ENCODE measurements around the gene CNNM4. TPM values are rescaled to one million over a fixed set of nuclear protein-coding genes. Genes with fewer than 3 reads are reported as not detected.

CNNM4 gene
- total RNA-seq, 1 donor = 5.6 TPM

DNA sequence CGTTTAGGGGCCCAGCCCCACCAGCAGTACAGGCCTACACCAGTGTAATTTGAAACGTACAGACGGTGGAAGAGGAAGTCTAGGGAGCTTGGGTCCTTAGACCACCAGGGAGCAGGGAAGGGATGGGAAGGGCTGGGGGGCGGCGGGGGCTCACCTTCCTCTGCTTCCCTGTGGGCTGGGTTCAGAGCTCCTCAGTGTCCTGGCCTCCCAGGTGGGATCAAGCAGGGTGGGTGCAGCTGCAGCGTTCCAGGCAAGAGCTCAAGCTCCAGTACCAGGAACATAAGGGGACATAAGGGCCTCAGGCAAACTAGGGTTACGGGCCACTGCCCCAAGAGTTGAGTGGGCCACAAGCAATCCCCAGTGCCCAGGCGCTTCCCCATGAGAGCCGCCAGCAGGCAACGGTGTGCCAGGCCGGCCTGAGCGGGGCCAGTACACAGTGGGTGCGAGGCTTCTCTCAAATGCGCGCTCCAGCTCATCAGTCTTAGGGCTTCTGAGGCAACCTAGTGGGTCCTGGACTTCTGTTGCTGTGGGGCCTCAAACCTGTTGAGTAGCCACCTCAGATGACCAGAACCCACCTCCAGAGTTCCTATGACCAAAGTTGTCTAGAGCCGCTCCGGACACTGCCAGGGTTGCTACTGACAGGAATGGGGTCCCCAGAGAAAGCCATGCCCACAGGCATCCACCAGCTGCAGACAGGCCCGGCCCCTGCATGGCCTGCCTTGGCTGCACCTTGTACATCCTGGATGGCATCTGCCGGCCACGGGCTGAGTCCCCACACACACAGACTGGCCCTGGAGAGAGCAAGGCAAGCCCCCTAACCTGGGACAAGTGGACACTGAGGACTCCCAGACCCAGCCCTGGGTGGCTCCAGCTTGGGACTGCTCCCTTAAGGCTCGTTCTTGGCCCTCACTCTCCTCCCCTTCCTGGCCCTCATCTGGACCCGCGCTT lies 77.9 kb downstream of the CNNM4 start:
- DNase-seq (ENCODE audit: low read depth) = no peak
- TF ChIP-seq, protein P1, sequence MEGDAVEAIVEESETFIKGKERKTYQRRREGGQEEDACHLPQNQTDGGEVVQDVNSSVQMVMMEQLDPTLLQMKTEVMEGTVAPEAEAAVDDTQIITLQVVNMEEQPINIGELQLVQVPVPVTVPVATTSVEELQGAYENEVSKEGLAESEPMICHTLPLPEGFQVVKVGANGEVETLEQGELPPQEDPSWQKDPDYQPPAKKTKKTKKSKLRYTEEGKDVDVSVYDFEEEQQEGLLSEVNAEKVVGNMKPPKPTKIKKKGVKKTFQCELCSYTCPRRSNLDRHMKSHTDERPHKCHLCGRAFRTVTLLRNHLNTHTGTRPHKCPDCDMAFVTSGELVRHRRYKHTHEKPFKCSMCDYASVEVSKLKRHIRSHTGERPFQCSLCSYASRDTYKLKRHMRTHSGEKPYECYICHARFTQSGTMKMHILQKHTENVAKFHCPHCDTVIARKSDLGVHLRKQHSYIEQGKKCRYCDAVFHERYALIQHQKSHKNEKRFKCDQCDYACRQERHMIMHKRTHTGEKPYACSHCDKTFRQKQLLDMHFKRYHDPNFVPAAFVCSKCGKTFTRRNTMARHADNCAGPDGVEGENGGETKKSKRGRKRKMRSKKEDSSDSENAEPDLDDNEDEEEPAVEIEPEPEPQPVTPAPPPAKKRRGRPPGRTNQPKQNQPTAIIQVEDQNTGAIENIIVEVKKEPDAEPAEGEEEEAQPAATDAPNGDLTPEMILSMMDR (IDR thresholded peaks at IDR 0.05; ENCODE audit: insufficient read depth, low read depth, low read length) = no peak
- no peak overlapping the region for H3K4me3 ChIP-seq (ENCODE audit: low read depth, low read length)

DNA sequence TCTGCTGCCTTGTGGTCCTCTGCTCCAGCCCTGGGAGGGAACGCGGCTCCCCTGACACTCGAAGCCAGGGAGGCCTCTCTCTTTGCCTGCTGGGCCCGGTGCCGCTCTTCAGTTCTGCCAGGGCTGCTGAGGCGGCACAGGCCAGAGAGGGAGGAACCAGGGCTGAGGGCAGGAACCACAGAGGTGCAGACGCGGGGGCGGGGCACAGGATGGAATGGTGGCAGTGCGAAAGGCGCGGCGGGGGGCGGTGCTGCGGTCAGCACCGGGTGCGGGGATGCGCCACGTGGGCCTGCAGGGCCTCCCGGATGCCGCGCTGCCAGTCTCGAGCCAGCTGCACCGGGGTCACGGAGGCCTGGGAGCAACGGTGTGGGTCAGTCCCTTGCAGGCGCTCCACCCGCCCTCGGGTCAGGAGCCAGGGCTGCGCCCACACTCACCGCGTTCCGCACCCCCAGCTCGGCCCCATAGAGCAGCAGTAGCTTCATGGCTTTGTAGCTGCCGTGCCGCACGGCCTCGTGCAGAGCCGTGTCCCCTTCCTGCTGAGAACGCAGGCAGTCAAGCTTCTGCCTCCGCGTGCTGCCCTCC lies 78.7 kb downstream of the CNNM4 start:
- H3K4me3 ChIP-seq (ENCODE audit: low read depth, low read length) = no peak overlapping the region
- TF ChIP-seq, protein P1 (IDR thresholded peaks at IDR 0.05; ENCODE audit: insufficient read depth, low read depth, low read length) = no peak
- DNase-seq (ENCODE audit: low read depth) = no peak

DNA sequence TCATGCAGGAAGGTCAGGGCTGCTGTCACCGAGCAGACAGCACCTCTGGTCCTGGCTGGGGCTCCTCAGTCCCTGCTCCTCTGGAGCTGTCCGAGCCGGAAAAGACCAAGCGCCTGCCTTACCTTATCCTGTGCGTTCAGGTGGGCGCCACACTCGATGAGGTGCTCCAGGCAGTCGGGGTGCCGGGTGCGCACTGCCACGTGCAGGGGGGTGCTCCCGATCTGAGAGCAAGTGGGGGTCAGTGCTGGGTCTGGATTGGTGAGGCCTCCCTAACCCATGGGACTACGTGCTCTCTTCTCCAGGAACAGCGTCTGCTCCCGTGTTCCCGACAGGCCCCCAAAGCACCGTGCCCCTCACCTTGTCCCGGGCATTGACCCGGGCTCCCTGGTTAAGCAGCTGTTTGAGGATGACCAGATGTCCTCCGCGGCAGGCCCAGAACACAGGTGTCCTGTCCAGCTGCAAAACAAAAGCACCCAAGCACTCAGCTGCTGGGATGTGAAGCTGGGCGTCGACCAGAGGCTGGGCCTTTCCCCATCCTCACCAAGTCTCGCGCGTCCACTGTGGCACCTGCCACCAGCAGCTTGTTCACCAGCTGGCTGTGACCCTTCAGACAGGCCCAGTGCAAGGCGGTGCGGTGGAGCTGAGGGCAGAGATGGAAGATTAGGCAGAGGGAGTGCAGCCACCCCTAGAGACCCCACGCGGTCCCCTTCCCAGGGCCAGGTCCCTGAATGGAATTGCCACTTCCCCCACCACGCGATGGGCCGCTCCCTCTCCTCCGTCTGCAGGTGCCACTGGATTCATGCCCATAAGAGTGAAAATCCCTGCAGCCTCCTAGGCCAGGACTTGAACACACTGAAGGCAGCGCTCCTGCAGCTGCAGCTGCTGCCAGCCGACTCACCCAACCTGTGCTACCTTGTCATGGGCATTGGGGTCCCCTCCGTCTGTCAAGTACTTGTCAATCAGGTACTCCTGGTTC lies 79.5 kb downstream of the CNNM4 start:
- DNase-seq (ENCODE audit: low read depth) = no peak
- TF ChIP-seq, protein P1 (IDR thresholded peaks at IDR 0.05; ENCODE audit: insufficient read depth, low read depth, low read length) = no peak
- H3K4me3 ChIP-seq (ENCODE audit: low read depth, low read length) = no peak overlapping the region

DNA sequence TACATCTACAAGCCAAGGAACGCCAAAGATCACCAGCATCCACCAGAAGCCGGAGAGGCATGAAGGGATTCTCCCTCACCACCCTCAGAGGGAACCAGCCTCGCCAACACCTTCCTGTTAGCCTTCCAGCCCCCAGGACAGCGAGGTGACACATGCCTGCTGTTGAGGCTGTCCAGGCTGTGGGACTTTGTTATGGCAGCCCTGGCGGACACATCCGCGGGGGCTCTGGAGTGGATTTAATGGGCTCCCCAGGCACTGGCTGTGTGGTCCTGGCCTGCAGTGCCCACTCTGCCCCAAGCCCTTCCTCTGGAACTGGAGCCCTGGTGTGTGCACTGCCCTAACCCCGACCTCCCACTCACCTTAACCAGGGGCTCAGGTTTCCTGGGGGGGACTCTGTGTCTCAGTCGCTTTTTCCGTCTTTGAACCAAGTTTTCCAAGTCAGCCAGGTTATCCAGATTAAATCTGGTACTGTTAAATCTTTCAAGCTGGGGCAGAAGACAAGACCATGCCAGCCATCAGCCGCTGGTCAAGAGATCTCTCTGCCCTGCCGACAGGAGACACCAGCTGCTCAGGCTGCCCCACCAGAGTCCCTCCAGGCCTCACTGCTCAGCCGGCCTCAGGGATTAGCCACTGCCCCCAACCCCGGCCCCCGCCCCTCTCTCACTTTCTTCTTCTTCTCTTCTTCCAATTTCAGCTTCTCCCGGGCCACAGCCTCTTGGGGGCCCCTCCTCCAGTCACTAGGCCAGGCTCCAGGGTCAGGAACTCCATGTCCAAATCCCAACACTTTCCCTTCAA lies 81.2 kb downstream of the CNNM4 start:
- TF ChIP-seq, protein P1 (IDR thresholded peaks at IDR 0.05; ENCODE audit: insufficient read depth, low read depth, low read length) = no peak
- H3K4me3 ChIP-seq (ENCODE audit: low read depth, low read length) = no peak overlapping the region
- DNase-seq (ENCODE audit: low read depth) = no peak

DNA sequence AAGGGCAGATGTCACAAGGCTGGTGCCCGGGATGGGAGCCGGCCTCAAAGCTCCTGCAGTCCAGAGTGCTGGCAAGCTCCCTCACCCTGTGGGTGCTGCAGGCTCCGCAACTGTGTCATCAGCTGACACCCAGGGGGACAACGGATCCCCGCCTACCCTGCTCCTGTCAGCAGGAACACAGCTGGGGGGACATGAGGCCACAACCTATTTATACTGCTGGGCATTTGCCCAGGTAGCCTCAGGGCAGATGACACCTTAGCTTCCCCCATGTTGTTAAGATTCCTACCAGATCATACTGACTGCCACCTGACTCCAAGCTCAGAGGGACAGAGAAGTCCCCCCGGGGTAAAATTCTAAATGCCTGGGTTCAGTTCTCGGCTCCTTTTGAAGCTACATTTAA lies 81.9 kb downstream of the CNNM4 start:
- DNase-seq (ENCODE audit: low read depth) = no peak
- TF ChIP-seq, protein P1 (IDR thresholded peaks at IDR 0.05; ENCODE audit: insufficient read depth, low read depth, low read length) = no peak
- H3K4me3 ChIP-seq (ENCODE audit: low read depth, low read length) = no peak overlapping the region

All from fibroblast of villous mesenchyme (primary cell).